ENCODE measurements around the gene KIF23. TPM values are rescaled to one million over a fixed set of nuclear protein-coding genes. Genes with fewer than 3 reads are reported as not detected.
A peak's percentile ranks its signal among the peaks of the same experiment; 100 is the strongest.

KIF23 gene
- total RNA-seq, 1 donor from 2014 or later, result 37.8 TPM

- Mint-ChIP-seq H3K36me3 (peaks cover 3% of the 10 kb centered on the region), H3K4me3 (no peak overlapping the region), H3K27ac (no peak overlapping the region), H3K9me3 (peaks cover 5% of the 10 kb centered on the region), H3K27me3 (ENCODE audit: low read depth) (no peaks in the 10 kb centered on the region), H3K4me1 (peaks cover 3% of the 10 kb centered on the region)
- peak; percentile 16 for TF ChIP-seq CTCF (IDR thresholded peaks at IDR 0.05; ENCODE audit: unreplicated experiment)
- DNase-seq (ENCODE audit: low spot score in 2 of 2, unreplicated experiment in 2 of 2), result no peak
These were observed 60.8 kb downstream of the KIF23 start for GRCh38 chr15:69474846-69475455.

GRCh38 chr15:69475769-69476358 is 61.7 kb downstream of the KIF23 start:
- H3K4me1 Mint-ChIP-seq, result peaks cover 3% of the 10 kb centered on the region
- H3K27ac Mint-ChIP-seq, result no peak overlapping the region
- H3K36me3 Mint-ChIP-seq, result peaks cover 3% of the 10 kb centered on the region
- TF ChIP-seq CTCF (IDR thresholded peaks at IDR 0.05; ENCODE audit: unreplicated experiment), result peak; percentile 90
- no peaks in the 10 kb centered on the region for H3K27me3 Mint-ChIP-seq (ENCODE audit: low read depth)
- H3K4me3 Mint-ChIP-seq, result no peak overlapping the region
- H3K9me3 Mint-ChIP-seq, result peaks cover 10% of the 10 kb centered on the region
- peak; percentile 44 to 87 for DNase-seq (ENCODE audit: low spot score in 2 of 2, unreplicated experiment in 2 of 2)

GRCh38 chr15:69476704-69477473 is 62.7 kb downstream of the KIF23 start:
- Mint-ChIP-seq H3K27ac (no peak overlapping the region), H3K36me3 (peaks cover 3% of the 10 kb centered on the region), H3K9me3 (peaks cover 10% of the 10 kb centered on the region), H3K4me1 (peaks cover 3% of the 10 kb centered on the region), H3K4me3 (no peak overlapping the region), H3K27me3 (ENCODE audit: low read depth) (no peaks in the 10 kb centered on the region)
- no peak for DNase-seq (ENCODE audit: low spot score in 2 of 2, unreplicated experiment in 2 of 2)
- TF ChIP-seq CTCF (IDR thresholded peaks at IDR 0.05; ENCODE audit: unreplicated experiment), result no peak

- no peak overlapping the region for H3K27ac Mint-ChIP-seq
- no peaks in the 10 kb centered on the region for H3K27me3 Mint-ChIP-seq (ENCODE audit: low read depth)
- peak; percentile 62 to 80 for DNase-seq (ENCODE audit: low spot score in 2 of 2, unreplicated experiment in 2 of 2)
- peaks cover 5% of the 10 kb centered on the region for H3K4me1 Mint-ChIP-seq
- TF ChIP-seq CTCF (IDR thresholded peaks at IDR 0.05; ENCODE audit: unreplicated experiment), result peak; percentile 79
- H3K4me3 Mint-ChIP-seq, result no peak overlapping the region
- H3K9me3 Mint-ChIP-seq, result peaks cover 10% of the 10 kb centered on the region
- peaks cover 3% of the 10 kb centered on the region for H3K36me3 Mint-ChIP-seq
These were observed 64.2 kb downstream of the KIF23 start for GRCh38 chr15:69478259-69478781.

GRCh38 chr15:69479081-69479480 is 64.9 kb downstream of the KIF23 start:
- Mint-ChIP-seq H3K4me3 (no peak overlapping the region), H3K9me3 (peaks cover 10% of the 10 kb centered on the region), H3K27me3 (ENCODE audit: low read depth) (no peaks in the 10 kb centered on the region), H3K4me1 (peaks cover 12% of the 10 kb centered on the region), H3K27ac (no peak overlapping the region), H3K36me3 (peaks cover 3% of the 10 kb centered on the region)
- no peak for DNase-seq (ENCODE audit: low spot score in 2 of 2, unreplicated experiment in 2 of 2)
- no peak for TF ChIP-seq CTCF (IDR thresholded peaks at IDR 0.05; ENCODE audit: unreplicated experiment)
